HEK293T (cell line): Measurements from ENCODE around the gene TEX52.

ENCODE experiments used
- ARNT ChIP-seq: fragments of 450-650 bp; IDR thresholded peaks from 2 replicates; pipeline ENCODE4 v1.6.1; 2017; ENCODE audit warnings: mild to moderate bottlenecking
- BHLHE40 ChIP-seq: fragments of 450-650 bp; IDR thresholded peaks from 2 replicates; pipeline ENCODE4 v1.6.1; 2016; ENCODE audit warnings: mild to moderate bottlenecking, moderate library complexity, borderline replicate concordance
- ELF4 ChIP-seq: fragments of 450-650 bp; IDR thresholded peaks from 2 replicates; pipeline ENCODE4 v1.6.1; 2017; ENCODE audit warnings: antibody characterized with exemption
- FOXA1 ChIP-seq: fragments of 450-650 bp; IDR thresholded peaks from 2 replicates; pipeline ENCODE4 v1.6.1; 2016; ENCODE audit warnings: mild to moderate bottlenecking
- FOXK2 ChIP-seq: fragments of 450-650 bp; IDR thresholded peaks from 2 replicates; pipeline ENCODE4 v1.6.1; 2016; ENCODE audit warnings: mild to moderate bottlenecking
- L3MBTL2 ChIP-seq: fragments of 450-650 bp; conservative IDR thresholded peaks from 2 replicates; pipeline ENCODE4 v1.6.1; 2016; ENCODE audit warnings: mild to moderate bottlenecking
- LEF1 ChIP-seq: fragments of 450-650 bp; IDR thresholded peaks from 2 replicates; pipeline ENCODE4 v1.6.1; 2017; ENCODE audit warnings: mild to moderate bottlenecking, borderline replicate concordance
- NFRKB ChIP-seq: fragments of 450-650 bp; IDR thresholded peaks from 2 replicates; pipeline ENCODE4 v1.6.1; 2016; ENCODE audit warnings: mild to moderate bottlenecking, moderate library complexity
- SP1 ChIP-seq: fragments of 450-650 bp; IDR thresholded peaks from 2 replicates; pipeline ENCODE4 v1.6.1; 2017
- SUZ12 ChIP-seq: fragments of 450-650 bp; IDR thresholded peaks from 2 replicates; pipeline ENCODE4 v1.6.1; 2016; ENCODE audit warnings: mild to moderate bottlenecking
- TARDBP ChIP-seq: fragments of 450-650 bp; IDR thresholded peaks from 2 replicates; pipeline ENCODE4 v1.6.1; 2016
- ZNF384 ChIP-seq: fragments of 450-650 bp; IDR thresholded peaks from 2 replicates; pipeline ENCODE4 v1.6.1; 2016

DNA sequence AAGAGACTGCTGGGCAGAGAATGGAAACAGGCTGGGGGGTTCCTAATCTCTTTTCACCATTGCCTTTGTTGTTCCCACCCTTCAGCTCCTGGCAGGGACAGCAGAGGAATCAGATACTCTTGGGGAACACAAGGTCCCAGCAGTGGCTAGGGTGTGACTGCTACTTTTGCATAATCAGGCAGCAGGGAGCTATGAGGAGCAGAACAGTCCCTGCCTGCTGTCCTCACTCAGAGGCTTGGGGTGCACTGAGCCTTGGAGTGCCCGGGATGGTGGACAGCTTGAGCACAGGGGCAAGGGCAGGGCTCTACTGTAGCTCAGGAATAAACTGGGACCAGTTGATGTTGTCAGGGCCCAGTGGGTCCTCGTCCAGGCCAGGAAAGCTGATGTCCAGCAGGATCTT lies 1.5 kb upstream of the TEX52 start:
- TF ChIP-seq FOXA1 (no peak), L3MBTL2 (no peak), ZNF384 (no peak), SP1 (no peak), ARNT (no peak), BHLHE40 (no peak), NFRKB (no peak), ELF4 (no peak), FOXK2 (no peak), TARDBP (no peak), SUZ12 (no peak), LEF1 (no peak)
